ENCODE measurements around the gene MIA3. TPM values are rescaled to one million over a fixed set of nuclear protein-coding genes. Genes with fewer than 3 reads are reported as not detected.
A peak's percentile ranks its signal among the peaks of the same experiment; 100 is the strongest.

The MIA3 gene
- total and polyA plus RNA-seq, 2 donors from 2014 or later, result 19.1 to 51.5 TPM

GRCh38 chr1:222616525-222616924 lies 1.4 kb upstream of the MIA3 start:
- Histone ChIP-seq H3K27me3 (ENCODE audit: control insufficient read depth, insufficient read depth, low read length) (no peaks in the 10 kb centered on the region), H3K27ac (ENCODE audit: low read depth in 2 of 2, low read length in 2 of 2) (no peak overlapping the region), H3K4me3 (ENCODE audit: low read length in 3 of 3) (peak overlapping the region in 1 of 3 donors; percentile 71), H3K9ac (ENCODE audit: low read length in 3 of 3) (peak overlapping the region in 1 of 3 donors; percentile 55), H3K9me3 (ENCODE audit: control insufficient read depth in 2 of 3, insufficient read depth in 1 of 3, low read length in 3 of 3) (no peaks in the 10 kb centered on the region), H3K36me3 (ENCODE audit: control insufficient read depth in 2 of 3, insufficient read depth in 3 of 3, low read length in 3 of 3) (no peaks in the 10 kb centered on the region), H3K4me1 (ENCODE audit: control insufficient read depth in 2 of 3, insufficient read depth in 2 of 3, low read depth in 1 of 3, low read length in 3 of 3) (peaks cover 2 to 10% (median 5%) of the 10 kb centered on the region in 3 donors)
- intact Hi-C loops (cut with DNase I), result no loop called here
- FAIRE-seq, result no peak
- DNase-seq, result peak in 3 of 5 donors; percentile 10 to 52 (median 31)
- no peak for TF ChIP-seq CTCF (IDR thresholded peaks at IDR 0.05; ENCODE audit: borderline replicate concordance, extremely low read depth, insufficient read depth)

- H3K27me3 ChIP-seq (ENCODE audit: control insufficient read depth, insufficient read depth, low read length), result no peaks in the 10 kb centered on the region
- intact Hi-C loops (cut with DNase I), result no loop called here
- no peak for TF ChIP-seq CTCF (IDR thresholded peaks at IDR 0.05; ENCODE audit: borderline replicate concordance, extremely low read depth, insufficient read depth)
- no peak for FAIRE-seq
- peak; percentile 93 to 99 (median 96) for DNase-seq
- H3K27ac ChIP-seq (ENCODE audit: low read depth in 2 of 2, low read length in 2 of 2), result peak overlapping the region; percentile 48
- peaks cover 2 to 10% (median 5%) of the 10 kb centered on the region in 3 donors for H3K4me1 ChIP-seq (ENCODE audit: control insufficient read depth in 2 of 3, insufficient read depth in 2 of 3, low read depth in 1 of 3, low read length in 3 of 3)
- H3K9ac ChIP-seq (ENCODE audit: low read length in 3 of 3), result peak overlapping the region; percentile 13 to 56 (median 55)
- H3K9me3 ChIP-seq (ENCODE audit: control insufficient read depth in 2 of 3, insufficient read depth in 1 of 3, low read length in 3 of 3), result no peaks in the 10 kb centered on the region
- peak overlapping the region; percentile 67 to 90 (median 71) for H3K4me3 ChIP-seq (ENCODE audit: low read length in 3 of 3)
- peaks cover 0 to 3% (median 0%) of the 10 kb centered on the region in 3 donors for H3K36me3 ChIP-seq (ENCODE audit: control insufficient read depth in 2 of 3, insufficient read depth in 3 of 3, low read length in 3 of 3)
Measured at GRCh38 chr1:222617367-222617951, 438 bp upstream of the MIA3 start.

GRCh38 chr1:222618880-222619596 lies 1.1 kb downstream of the MIA3 start:
- Histone ChIP-seq H3K9me3 (ENCODE audit: control insufficient read depth in 2 of 3, insufficient read depth in 1 of 3, low read length in 3 of 3) (no peaks in the 10 kb centered on the region), H3K27me3 (ENCODE audit: control insufficient read depth, insufficient read depth, low read length) (no peaks in the 10 kb centered on the region), H3K4me3 (ENCODE audit: low read length in 3 of 3) (peak overlapping the region; percentile 74 to 92 (median 80)), H3K36me3 (ENCODE audit: control insufficient read depth in 2 of 3, insufficient read depth in 3 of 3, low read length in 3 of 3) (peaks cover 0 to 8% (median 0%) of the 10 kb centered on the region in 3 donors), H3K4me1 (ENCODE audit: control insufficient read depth in 2 of 3, insufficient read depth in 2 of 3, low read depth in 1 of 3, low read length in 3 of 3) (peaks cover 2 to 10% (median 5%) of the 10 kb centered on the region in 3 donors), H3K9ac (ENCODE audit: low read length in 3 of 3) (peak overlapping the region; percentile 58 to 71 (median 59)), H3K27ac (ENCODE audit: low read depth in 2 of 2, low read length in 2 of 2) (no peak overlapping the region)
- FAIRE-seq (no peak), DNase-seq (peak in 4 of 5 donors; percentile 33 to 57 (median 55))
- intact Hi-C loops (cut with DNase I), result no loop called here
- no peak for TF ChIP-seq CTCF (IDR thresholded peaks at IDR 0.05; ENCODE audit: borderline replicate concordance, extremely low read depth, insufficient read depth)

All from kidney (tissue), 14 donors.